Adrenal gland (tissue), 5 donors: Measurements from ENCODE around the gene APOL1.
"Not testable (repeated sequence)": the region's sequence is repeated elsewhere in the genome, so short reads cannot be mapped to it uniquely, and the experiment has no call there.

Experiments
- CTCF ChIP-seq, 6 experiments: fragments of 450-650 bp in 4 of 6; fragments of 200-600 bp in 2 of 6; sonication (generic) in 1 of 6; IDR thresholded peaks; 1 replicate in 5 of 6; 2 replicates in 1 of 6; pipeline versions ENCODE4 v1.5.1 to v1.8.0; 2016 to 2021; ENCODE audit warnings: antibody characterized with exemption in 6 of 6, mild to moderate bottlenecking in 2 of 6, moderate library complexity in 1 of 6
- POLR2A ChIP-seq, 2 donors: fragments of 450-650 bp; IDR thresholded peaks; one replicate each; pipeline ENCODE4 v1.6.1; 2017; ENCODE audit warnings: antibody characterized with exemption in 2 of 2, mild to moderate bottlenecking in 2 of 2, moderate library complexity in 1 of 2
- donor health status: DM: no; HTN: no; CAD: no.

- TF ChIP-seq CTCF, POLR2A (IDR thresholded peaks at IDR 0.05): not testable (repeated sequence)
Observed at GRCh38 chr22:36263886-36264664, 11.1 kb downstream of the APOL1 start.
